ENCODE data around the gene LPAR2.
"Not testable (repeated sequence)": the region's sequence is repeated elsewhere in the genome, so short reads cannot be mapped to it uniquely, and the experiment has no call there.

LPAR2 gene

GRCh38 chr19:19627621-19628500, at the start of gene LPAR2:
Gene LPAR2, minus strand, starts transcription at chr19:19628220. Its CDS starts 945 bp downstream, at chr19:19627275.
- DNase-seq (ENCODE audit: low spot score): peak; percentile 67

DNA sequence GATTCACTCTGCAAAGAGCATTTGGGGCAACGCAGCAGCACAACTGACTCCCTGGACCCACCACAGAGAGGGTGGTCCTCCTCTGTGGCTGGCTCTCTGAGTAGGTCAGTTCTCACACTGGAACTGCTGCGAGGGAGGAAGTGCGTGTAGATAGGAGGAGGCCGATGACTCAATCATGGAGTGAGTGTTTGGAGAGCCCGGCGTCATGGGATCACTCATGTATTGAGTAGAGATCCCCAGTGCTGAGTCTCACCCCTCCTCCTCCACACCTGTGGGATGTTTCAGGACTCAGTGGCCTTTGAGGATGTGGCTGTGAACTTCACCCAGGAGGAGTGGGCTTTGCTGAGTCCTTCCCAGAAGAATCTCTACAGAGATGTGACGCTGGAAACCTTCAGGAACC, 49.6 kb upstream of the LPAR2 start:
- DNase-seq (ENCODE audit: low spot score): no peak

GRCh38 chr19:19674315-19674714, 46.3 kb upstream of the LPAR2 start:
- no peak for DNase-seq (ENCODE audit: low spot score)

DNA sequence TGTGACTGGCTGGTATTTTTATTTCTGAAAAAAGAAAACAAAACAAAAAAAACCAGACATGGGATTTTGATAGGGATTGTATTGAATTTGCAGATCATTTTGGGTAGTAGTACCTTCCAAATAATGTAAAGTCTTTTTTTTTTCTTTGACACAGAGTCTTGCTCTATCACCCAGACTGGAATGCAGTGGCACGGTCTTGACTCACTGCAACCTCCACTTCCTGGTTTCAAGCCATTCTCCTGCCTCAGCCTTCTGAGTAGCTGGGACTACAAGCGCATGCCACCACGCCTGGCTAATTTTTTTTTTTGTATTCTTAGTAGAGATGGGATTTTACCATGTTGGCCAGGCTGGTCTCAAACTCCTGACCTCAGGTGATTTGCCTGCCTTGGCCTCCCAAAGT, 44.8 kb upstream of the LPAR2 start:
- no peak for DNase-seq (ENCODE audit: low spot score)

DNA sequence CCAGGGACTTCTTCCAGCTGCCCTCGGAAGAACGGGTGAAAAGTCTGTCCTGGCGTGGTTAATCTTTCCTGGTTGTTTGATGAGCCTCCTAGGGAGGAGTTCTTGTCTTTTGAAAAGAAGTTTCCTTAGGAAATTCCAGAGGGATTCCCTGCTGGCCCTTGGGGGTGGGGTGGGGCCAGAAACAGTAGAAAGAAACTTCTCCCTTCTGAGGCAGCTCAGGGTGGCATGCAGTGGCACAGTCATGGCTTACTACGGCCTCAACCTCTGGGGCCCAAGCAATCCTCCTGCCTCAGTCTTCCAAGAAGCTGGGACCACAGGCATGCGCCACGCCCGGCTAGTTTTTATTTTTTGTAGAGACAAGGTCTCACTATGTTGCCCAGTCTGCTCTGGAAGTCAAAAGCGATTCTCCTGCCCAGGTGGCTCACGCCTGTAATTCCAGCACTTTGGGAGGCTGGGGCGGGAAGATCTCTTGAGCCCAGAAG, 42.1 kb upstream of the LPAR2 start:
- DNase-seq (ENCODE audit: low spot score): no peak

DNA sequence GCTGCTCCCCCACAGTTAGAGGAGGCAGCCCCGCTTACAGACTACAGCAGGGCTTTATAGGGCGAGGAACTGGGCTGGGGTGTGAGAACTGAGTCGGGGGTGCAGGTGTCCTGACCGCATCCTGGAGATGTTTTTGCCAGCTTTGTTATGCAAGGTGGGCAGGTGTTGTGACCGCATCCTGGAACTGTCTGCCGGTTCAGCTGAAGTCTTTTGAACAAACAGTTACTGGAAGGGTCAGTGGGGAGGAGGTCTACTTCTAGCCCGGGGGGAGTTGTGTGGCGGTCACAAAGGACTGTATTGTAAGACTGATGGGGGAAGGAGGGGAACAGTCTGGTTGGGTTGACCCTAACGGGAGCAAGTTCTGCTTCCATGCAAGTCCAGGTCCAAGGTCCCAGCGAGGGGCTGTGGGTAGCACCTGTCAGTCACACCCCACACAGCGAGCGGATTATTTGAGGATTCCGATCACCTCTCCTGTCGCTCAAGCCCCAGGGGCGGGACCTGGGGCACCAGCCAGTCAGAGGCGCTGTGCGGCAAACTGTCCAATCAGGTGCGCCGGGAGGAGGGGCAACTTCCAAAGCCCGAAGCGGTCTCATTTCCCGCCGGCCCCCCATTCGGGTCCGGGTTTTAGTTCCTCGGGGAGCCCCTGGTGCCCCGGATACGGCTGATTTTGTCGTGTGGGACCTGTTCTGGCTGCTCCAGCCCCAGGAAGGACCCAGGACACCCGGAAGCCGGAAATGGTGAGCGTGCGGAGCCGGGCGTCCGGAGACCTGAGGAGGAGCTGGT, 40.4 kb upstream of the LPAR2 start, which contains the start of gene ZNF101:
Gene ZNF101 (plus strand): TSS at position 610 of the 783 bp plus-strand sequence. CDS start 125 bp downstream, at position 735.
- DNase-seq (ENCODE audit: low spot score): peak; percentile 91

DNA sequence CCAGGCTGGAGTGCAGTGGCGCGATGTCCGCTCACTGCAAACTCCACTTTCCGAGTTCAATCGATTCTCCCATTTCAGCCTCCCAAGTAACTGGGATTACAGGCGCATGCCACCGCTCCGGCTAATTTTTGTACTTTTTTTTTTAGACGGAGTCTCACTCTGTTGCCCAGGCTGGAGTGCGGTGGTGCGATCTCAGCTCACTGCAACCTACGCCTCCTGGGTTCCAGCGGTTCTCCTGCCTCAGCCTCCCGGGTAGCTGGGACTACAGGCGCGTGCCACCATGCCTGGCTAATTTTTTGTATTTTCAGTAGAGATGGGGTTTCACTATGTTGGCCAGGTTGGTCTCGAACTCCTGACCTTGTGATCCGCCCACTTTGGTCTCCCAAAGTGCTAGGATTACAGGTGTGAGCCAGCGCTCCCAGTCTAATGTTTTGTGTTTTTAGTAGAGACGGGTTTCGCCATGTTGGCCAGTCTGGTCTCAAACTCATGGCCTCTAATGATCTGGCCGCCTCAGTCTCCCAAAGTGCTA, 37.5 kb upstream of the LPAR2 start:
- DNase-seq (ENCODE audit: low spot score): not testable (repeated sequence)

DNA sequence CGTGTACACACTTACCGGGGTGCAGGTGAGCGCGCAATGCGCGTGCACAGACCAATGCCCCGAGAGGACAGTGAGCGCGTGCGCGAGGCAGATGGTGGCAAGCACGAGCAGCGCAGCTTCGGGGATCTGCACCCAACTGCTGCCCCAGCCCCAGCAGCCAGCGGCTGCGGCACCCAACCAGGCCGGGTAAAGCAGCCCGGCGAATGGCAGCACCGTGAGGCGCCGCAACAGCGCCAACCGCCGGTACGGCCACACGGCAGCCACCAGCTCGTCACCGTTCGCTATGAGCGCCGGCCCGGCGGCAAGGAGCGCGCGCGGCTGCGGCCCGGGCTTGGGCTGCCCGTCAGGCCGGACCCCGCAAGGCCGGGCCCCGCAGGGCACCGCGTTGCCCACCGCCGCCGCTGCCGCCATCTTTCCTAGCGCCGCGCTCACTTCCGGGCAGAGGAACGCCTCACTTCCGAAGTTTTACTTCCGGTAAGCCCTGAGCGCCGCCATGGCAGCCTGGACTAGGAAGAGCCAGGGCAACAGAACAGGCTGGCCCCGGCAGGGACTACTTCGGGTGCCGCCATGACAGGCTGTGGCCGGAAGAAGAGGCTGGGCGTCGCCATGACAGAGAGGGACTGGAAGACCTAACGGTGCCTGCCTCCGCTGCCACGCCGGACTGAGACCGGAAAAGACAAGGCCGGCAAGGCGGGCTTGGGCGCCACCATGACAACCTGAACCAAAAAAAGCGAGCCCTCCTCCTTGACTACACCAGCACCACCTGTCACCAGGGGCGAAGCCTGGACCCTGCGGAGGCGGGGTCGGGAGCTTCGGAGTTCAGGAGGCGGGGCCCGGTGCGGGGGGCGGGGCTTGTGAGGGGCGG, 35.5 kb upstream of the LPAR2 start, which contains the start of gene ATP13A1:
Gene ATP13A1 (minus strand): TSS at position 421 of the 865 bp plus-strand sequence. CDS start 10 bp downstream, at position 411.
- DNase-seq (ENCODE audit: low spot score): peak; percentile 97

DNA sequence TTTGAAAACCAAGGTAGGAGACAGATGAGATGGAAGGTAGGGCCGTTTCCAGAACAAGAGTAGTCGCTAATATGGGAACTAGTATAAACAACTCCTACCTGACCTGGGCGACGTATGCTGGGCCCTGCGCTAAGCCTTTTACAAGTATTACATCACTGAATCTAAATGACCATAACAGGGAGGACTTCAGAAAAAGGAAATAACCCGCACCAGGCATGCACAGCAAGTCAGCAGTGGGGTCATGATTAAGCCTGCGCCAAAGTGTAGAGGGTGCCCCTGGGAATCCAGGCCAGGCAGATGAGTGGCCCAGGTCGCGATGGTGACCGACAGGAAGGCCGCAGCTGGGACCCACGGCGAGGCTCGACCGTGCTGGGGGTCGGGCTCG, 34.8 kb upstream of the LPAR2 start:
- DNase-seq (ENCODE audit: low spot score): no peak

DNA sequence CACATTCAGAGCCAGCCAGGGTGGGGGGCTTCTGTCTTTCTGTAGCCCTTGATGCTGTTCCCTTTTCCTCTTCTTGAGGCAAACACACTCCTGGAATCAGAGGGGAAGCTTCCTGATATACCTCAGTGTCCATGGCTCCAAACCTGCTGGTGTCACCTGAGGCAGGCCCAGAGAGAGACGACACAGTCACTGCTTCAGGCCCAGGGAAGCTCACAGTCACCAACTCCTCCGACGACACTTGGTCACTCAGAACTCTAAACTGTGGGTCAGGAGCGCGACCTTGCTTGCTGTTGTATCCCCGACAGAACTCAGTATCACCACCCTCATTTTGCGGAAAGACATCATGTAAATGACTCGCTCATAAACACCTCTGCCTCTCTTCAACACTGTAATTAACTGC, 34.3 kb upstream of the LPAR2 start:
- no peak for DNase-seq (ENCODE audit: low spot score)

GRCh38 chr19:19661675-19662251, 33.7 kb upstream of the LPAR2 start:
- no peak for DNase-seq (ENCODE audit: low spot score)

GRCh38 chr19:19661141-19661674, 33.2 kb upstream of the LPAR2 start:
- no peak for DNase-seq (ENCODE audit: low spot score)

DNA sequence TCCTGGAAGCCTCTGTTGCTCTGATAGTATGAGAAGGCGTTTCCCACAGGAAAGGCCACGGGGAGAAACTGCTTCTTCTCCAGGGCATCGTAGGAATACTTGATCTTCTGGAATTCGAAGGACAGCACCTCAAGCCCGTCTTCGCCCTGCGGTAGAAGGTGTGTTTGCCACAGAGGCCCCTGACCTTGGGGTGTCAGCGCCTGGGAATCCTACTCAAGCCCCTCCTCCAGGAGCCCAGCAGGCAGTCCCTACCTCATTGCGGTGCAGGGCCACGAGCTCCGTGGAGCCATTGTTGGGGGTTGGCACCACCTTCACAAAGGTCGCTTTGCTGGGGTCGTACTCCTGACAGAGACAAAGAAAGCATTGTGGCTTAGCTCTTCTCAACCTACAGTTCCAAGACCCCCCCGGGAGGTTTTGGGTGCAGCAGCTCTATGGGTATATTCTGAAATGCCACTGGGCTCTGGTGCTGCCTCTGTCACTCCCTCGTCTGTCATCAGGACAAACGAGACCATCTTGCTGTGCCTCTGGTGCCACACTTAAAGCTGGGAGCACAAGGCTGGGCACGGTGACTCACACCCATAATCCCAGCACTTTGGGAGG, 31.7 kb upstream of the LPAR2 start:
- DNase-seq (ENCODE audit: low spot score): no peak

GRCh38 chr19:19657397-19657783, 29.4 kb upstream of the LPAR2 start:
- DNase-seq (ENCODE audit: low spot score): no peak

DNA sequence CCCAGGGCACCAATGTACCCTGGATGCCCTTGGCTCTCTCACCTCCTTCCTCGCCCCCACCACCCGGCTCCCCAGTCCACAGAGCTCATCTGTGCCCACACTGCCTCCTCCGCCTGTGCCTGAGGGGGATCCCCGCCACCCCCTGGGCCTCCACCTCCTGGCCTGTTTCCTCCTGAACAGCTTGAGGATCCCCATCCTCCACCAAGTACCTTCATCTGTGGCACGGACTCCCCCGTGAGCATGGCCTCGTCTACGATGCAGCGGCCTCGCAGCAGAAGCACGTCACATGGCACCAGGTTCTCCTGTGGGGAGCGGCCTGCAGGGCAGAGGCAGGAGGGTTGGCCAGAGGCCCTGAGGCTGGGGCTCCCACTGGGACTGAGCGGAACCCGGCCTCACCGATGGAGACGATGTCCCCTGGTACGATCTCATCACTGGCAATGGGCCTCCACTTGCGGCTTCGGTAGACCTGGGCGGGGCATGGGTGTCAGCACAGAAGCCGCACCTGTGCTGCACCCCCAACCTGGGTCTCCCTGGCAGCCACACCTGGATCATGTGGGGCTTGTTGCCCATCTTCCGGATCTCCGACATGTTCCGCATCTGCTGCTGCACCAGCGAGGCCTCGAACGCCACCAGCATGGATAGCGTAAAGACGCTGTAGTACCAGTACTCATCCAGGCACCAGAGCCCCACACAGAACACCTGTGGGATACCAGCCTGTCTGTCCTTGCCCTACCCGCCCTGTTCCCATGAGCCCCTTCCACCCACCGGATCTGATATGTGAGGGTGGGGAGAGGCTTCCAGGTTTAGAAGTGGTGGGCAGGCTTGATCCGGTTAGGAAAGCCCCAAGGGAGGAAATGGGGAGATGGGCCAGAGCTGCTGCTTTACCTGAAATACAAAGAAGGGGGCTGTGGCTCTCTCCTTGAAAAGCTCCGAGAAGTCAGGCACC, 28.7 kb upstream of the LPAR2 start:
- DNase-seq (ENCODE audit: low spot score): peak; percentile 62

DNA sequence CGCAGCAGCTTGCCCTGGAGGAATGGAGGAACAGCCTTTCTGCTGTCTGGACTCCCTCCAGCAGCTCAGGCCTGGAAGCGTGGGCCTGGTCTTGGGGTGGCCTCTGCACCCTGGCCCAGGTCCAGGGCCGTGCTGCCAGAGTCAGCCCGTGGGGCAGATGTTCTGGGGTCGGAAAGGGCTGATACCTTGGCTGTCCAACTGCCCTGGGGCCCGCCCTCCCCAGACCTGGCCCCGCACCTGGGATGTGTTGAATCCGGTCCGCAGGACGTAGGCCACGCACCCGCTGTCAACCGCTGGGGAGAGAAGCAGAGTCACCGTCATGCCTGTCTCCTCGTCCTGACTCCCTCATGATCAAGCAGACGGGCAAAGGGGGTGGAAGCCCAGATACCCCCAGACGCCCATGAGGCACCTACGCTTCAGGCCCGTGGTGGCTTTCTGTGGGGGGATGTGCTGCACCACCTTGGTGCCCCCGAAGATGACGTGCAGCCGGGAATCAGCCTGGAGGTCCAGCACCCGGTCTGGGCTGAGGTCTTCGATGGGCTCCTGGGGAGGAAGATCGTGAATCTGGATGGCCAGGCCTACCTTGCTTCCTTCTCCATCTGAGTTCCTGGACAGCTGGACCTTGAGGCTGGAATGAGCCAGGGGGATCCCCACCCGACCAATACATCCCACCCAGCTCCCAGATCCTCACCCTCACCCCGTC, 27.8 kb upstream of the LPAR2 start:
- no peak for DNase-seq (ENCODE audit: low spot score)

GRCh38 chr19:19655051-19655594, 27.1 kb upstream of the LPAR2 start:
- no peak for DNase-seq (ENCODE audit: low spot score)

GRCh38 chr19:19654441-19654840, 26.4 kb upstream of the LPAR2 start:
- DNase-seq (ENCODE audit: low spot score): no peak
